CD4-positive, CD25-positive, alpha-beta regulatory T cell (primary cell): Measurements from ENCODE around the gene KAZN. TPM values are rescaled to one million over a fixed set of nuclear protein-coding genes. Genes with fewer than 3 reads are reported as not detected.

Source experiments
- ATAC-seq, 2 donors: fragments of 150-1000 bp; cut with Tn5 transposase; one replicate each; pipeline ENCODE4 v1.10.0; 2021; ENCODE audit warnings: low read depth in 2 of 2, moderate number of reproducible peaks in 2 of 2, moderate library complexity in 1 of 2
- DNase-seq, 3 donors: peaks; one replicate each; pipeline versions ENCODE4 v3.0.0 to v3.0.0-alpha.2; 2012 to 2022; ENCODE audit warnings: mixed read lengths in 1 of 3
- H3K27ac ChIP-seq: one replicate; pipeline ENCODE4 v1.7.0; 2013; ENCODE audit warnings: mild to moderate bottlenecking, low read length; ENCODE audit not compliant: insufficient read depth, poor library complexity, severe bottlenecking
- H3K27me3 ChIP-seq: one replicate; pipeline ENCODE4 v1.7.0; 2013; ENCODE audit warnings: low read length; ENCODE audit not compliant: control insufficient read depth, insufficient read depth
- H3K36me3 ChIP-seq: one replicate; pipeline ENCODE4 v1.7.0; 2013; ENCODE audit warnings: mild to moderate bottlenecking, low read length, moderate library complexity; ENCODE audit not compliant: control insufficient read depth, insufficient read depth
- H3K4me1 ChIP-seq: 2 replicates; pipeline ENCODE4 v1.7.0; 2013; ENCODE audit warnings: mild to moderate bottlenecking, low read length; ENCODE audit not compliant: insufficient read depth, control insufficient read depth, poor library complexity, severe bottlenecking
- H3K4me3 ChIP-seq: one replicate; pipeline ENCODE4 v1.7.0; 2013; ENCODE audit warnings: low read depth, mild to moderate bottlenecking, low read length, moderate library complexity
- H3K9me3 ChIP-seq, 2 experiments: 1 replicate in 1 of 2; 2 replicates in 1 of 2; pipeline ENCODE4 v1.7.0; 2013; ENCODE audit warnings: low read length in 2 of 2, mild to moderate bottlenecking in 1 of 2, moderate library complexity in 1 of 2; ENCODE audit not compliant: control insufficient read depth in 2 of 2
- H3K27ac Mint-ChIP-seq, 3 donors: one replicate each; pipeline ENCODE4 v1.8.0; 2020 to 2022; ENCODE audit warnings: mild to moderate bottlenecking in 3 of 3, mixed read lengths in 3 of 3, moderate library complexity in 2 of 3
- H3K27me3 Mint-ChIP-seq: one replicate; pipeline ENCODE4 v1.8.0; 2022; ENCODE audit warnings: mild to moderate bottlenecking, mixed read lengths
- H3K36me3 Mint-ChIP-seq: one replicate; pipeline ENCODE4 v1.8.0; 2020; ENCODE audit warnings: mixed read lengths
- H3K4me1 Mint-ChIP-seq, 4 donors: one replicate each; pipeline ENCODE4 v1.8.0; 2020 to 2022; ENCODE audit warnings: mixed read lengths in 4 of 4, mild to moderate bottlenecking in 1 of 4
- H3K4me3 Mint-ChIP-seq, 4 donors: one replicate each; pipeline ENCODE4 v1.8.0; 2020 to 2022; ENCODE audit warnings: mild to moderate bottlenecking in 4 of 4, mixed read lengths in 4 of 4, moderate library complexity in 3 of 4
- H3K9me3 Mint-ChIP-seq, 7 donors: one replicate each; pipeline ENCODE4 v1.8.0; 2020 to 2022; ENCODE audit warnings: mixed read lengths in 7 of 7, mild to moderate bottlenecking in 3 of 7, moderate library complexity in 2 of 7
- polyA plus RNA-seq, 4 donors: library from polyadenylated mRNA; unstranded; fragments of 300-500 nt; fragmentation: Illumina TruSeq; gene quantifications; one replicate each; pipeline ENCODE4 v1.2.3, GENCODE V29; 2021
- total RNA-seq: library from RNA; stranded (reverse); gene quantifications from one replicate; pipeline ENCODE4 v1.2.3, GENCODE V29; 2022

The KAZN gene
- total and polyA plus RNA-seq, 5 donors from 2014 or later: not detected

DNA sequence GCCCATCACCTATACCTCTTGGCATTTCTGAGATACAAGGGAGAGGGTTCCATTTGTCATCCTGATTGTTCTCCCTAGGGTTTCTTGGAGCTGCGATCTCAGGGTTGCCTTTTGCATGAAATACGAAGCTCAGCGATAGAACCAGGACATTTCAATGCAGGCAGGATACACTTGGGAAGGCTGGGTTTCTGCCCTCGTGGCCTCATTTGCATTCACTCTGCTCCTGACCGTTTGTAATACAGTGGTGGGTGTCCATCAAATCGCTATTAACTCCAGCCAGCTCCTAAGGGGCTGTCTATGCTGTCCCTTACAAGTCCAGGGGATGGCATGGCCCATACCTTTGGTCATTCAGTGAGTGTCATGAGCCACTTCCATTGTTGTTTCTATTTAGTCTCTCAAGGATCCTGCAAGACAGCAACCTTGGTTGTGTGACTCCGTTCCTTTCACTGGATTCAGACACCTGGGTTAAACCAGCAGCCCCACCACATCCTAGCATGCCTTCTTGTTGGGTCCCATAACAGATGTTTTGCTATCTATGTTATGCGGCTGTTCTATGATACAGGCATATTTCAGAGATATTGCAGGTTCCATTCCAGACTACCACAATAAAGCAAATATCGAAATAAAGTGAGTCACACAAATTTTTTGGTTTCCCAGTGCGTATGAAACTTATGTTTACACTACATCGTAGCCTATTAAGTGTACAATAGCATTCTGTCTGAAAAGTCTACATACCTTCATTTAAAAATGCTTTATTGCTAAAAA, 18.3 kb downstream of the KAZN start:
- Histone ChIP-seq H3K36me3 (no peaks in the 10 kb centered on the region), H3K4me1 (no peaks in the 10 kb centered on the region), H3K4me3 (no peak overlapping the region), H3K27ac (no peak overlapping the region), H3K9me3 (peaks cover 0 to 2% of the 10 kb centered on the region in 2 experiments), H3K27me3 (no peaks in the 10 kb centered on the region)
- H3K36me3 Mint-ChIP-seq: no peaks in the 10 kb centered on the region
- no peak overlapping the region for H3K27ac Mint-ChIP-seq
- peaks cover 0 to 14% (median 3%) of the 10 kb centered on the region in 7 donors for H3K9me3 Mint-ChIP-seq
- H3K4me1 Mint-ChIP-seq: no peaks in the 10 kb centered on the region
- no peak for ATAC-seq
- no peaks in the 10 kb centered on the region for H3K27me3 Mint-ChIP-seq
- DNase-seq: no peak
- H3K4me3 Mint-ChIP-seq: no peak overlapping the region

DNA sequence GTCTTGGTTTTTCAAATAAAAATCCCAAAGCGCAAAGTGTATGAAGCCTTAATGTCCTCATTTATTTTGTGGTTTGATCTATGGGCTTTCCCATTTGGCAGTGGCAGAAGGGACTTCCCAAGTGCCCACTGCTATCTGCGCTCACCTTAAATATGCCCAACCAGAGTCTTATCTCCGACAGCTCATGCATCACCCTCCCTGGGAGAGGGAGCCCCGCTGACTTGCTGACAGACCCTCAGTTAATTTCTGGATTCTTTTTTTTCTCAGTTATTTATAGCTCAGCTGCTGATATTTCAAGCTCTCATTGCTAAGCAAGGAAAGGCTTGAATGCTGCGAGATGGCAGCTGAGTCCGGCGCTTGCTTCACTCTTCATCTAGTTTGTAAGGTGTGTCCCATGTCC, 19.3 kb downstream of the KAZN start:
- Histone ChIP-seq H3K4me3 (no peak overlapping the region), H3K36me3 (no peaks in the 10 kb centered on the region), H3K27ac (no peak overlapping the region), H3K27me3 (no peaks in the 10 kb centered on the region), H3K4me1 (no peaks in the 10 kb centered on the region), H3K9me3 (peaks cover 0 to 2% of the 10 kb centered on the region in 2 experiments)
- no peak overlapping the region for H3K27ac Mint-ChIP-seq
- H3K4me1 Mint-ChIP-seq: no peaks in the 10 kb centered on the region
- no peaks in the 10 kb centered on the region for H3K36me3 Mint-ChIP-seq
- DNase-seq (no peak), ATAC-seq (no peak)
- H3K9me3 Mint-ChIP-seq: peaks cover 0 to 14% (median 3%) of the 10 kb centered on the region in 7 donors
- H3K4me3 Mint-ChIP-seq: no peak overlapping the region
- no peaks in the 10 kb centered on the region for H3K27me3 Mint-ChIP-seq

DNA sequence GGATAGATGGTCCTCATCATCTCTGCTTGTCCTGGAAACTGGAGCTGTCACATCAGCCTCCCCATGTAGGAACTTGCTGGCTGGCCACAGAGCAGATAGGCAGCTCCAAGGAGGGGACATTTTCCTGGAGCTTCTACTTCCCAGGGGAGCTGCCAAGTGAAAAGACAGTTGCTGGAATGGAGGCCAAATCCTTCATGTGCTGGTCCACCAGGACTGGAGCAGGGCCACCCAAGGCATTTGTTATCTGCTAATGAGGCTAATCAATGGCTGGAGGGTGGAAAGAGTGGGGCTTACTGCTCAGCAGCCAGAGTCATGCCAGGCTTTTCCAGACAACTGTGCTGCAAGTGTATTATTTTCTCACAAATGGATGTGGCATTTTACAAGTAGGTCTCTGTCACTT, 22.5 kb downstream of the KAZN start:
- Histone ChIP-seq H3K4me1 (no peaks in the 10 kb centered on the region), H3K4me3 (no peak overlapping the region), H3K9me3 (peaks cover 0 to 5% of the 10 kb centered on the region in 2 experiments), H3K36me3 (no peaks in the 10 kb centered on the region), H3K27me3 (no peaks in the 10 kb centered on the region), H3K27ac (no peak overlapping the region)
- no peaks in the 10 kb centered on the region for H3K36me3 Mint-ChIP-seq
- H3K27me3 Mint-ChIP-seq: no peaks in the 10 kb centered on the region
- H3K4me1 Mint-ChIP-seq: no peaks in the 10 kb centered on the region
- H3K4me3 Mint-ChIP-seq: no peak overlapping the region
- peaks cover 0 to 7% (median 5%) of the 10 kb centered on the region in 7 donors for H3K9me3 Mint-ChIP-seq
- H3K27ac Mint-ChIP-seq: no peak overlapping the region
- DNase-seq: no peak
- ATAC-seq: no peak

DNA sequence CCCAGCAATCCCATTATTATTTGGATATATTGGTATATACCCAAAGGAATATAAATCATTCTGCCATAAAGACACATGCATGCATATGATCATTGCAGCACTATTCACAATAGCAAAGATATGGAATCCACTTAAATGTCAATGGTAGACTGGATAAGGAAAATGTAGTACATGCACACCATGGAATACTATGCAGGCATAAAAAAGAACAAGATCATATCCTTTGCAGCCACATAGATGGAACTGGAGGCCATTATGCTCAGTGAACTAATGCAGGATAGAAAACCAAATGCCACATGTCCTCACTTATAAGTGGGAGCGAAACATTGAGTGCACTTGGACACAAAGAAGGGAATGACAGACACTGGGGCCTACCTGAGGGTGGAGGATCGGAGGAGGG, 24.6 kb downstream of the KAZN start:
- Mint-ChIP-seq H3K4me1 (no peaks in the 10 kb centered on the region), H3K27ac (no peak overlapping the region), H3K9me3 (peaks cover 0 to 9% (median 5%) of the 10 kb centered on the region in 7 donors), H3K27me3 (no peaks in the 10 kb centered on the region), H3K4me3 (no peak overlapping the region), H3K36me3 (no peaks in the 10 kb centered on the region)
- Histone ChIP-seq H3K9me3 (peaks cover 0 to 5% of the 10 kb centered on the region in 2 experiments), H3K36me3 (no peaks in the 10 kb centered on the region), H3K27ac (no peak overlapping the region), H3K4me3 (no peak overlapping the region), H3K27me3 (no peaks in the 10 kb centered on the region), H3K4me1 (no peaks in the 10 kb centered on the region)
- DNase-seq (no peak), ATAC-seq (no peak)

DNA sequence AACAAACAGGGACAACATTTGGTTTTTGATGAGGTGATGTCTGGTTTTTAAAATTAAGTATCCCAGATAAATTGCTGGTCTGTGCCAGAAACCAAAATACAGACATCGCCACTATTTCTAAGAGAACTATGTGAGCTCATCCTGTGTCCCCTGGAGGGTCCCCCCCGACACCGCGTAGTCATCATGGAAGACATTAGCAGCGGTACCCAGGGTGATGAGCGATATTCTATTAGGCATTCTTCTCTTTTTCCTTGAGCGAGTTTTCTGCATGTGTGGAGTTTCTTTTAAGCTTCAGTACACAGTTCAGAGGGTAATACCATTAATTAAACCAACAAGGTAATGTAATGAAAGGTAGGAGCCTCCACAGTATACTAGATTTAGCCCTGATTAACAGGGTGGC, 26.5 kb downstream of the KAZN start:
- H3K4me3 ChIP-seq: no peak overlapping the region
- Mint-ChIP-seq H3K4me3 (no peak overlapping the region), H3K4me1 (no peaks in the 10 kb centered on the region), H3K27ac (no peak overlapping the region), H3K27me3 (no peaks in the 10 kb centered on the region), H3K36me3 (no peaks in the 10 kb centered on the region), H3K9me3 (peaks cover 0 to 5% (median 3%) of the 10 kb centered on the region in 7 donors)
- peaks cover 0 to 4% of the 10 kb centered on the region in 2 experiments for H3K9me3 ChIP-seq
- H3K27ac ChIP-seq: no peak overlapping the region
- no peak for ATAC-seq
- DNase-seq: no peak
- H3K27me3 ChIP-seq: no peaks in the 10 kb centered on the region
- H3K36me3 ChIP-seq: no peaks in the 10 kb centered on the region
- H3K4me1 ChIP-seq: no peaks in the 10 kb centered on the region

DNA sequence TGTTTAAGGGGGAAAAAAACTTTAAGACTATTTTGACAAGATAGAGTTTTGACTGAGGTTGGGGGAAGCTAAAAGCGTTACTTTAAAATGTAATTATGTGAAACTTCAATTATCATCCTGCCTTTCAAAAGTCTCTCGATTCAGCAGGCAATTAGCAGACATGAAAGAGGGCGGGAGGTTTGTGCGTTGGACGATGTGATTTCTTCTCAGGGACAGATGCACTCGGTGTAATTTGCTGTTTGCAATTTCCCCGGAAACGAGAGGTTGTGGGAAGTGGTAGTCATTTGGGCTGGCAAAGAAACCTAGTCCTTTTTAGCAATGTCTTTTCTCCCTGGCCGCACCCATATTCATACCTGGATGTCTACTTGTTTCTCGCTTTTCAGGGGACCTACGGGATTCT, 27.1 kb downstream of the KAZN start:
- Histone ChIP-seq H3K4me3 (no peak overlapping the region), H3K27me3 (no peaks in the 10 kb centered on the region), H3K27ac (no peak overlapping the region), H3K9me3 (peaks cover 0 to 4% of the 10 kb centered on the region in 2 experiments), H3K4me1 (no peaks in the 10 kb centered on the region), H3K36me3 (no peaks in the 10 kb centered on the region)
- DNase-seq (no peak), ATAC-seq (no peak)
- Mint-ChIP-seq H3K27me3 (no peaks in the 10 kb centered on the region), H3K4me3 (no peak overlapping the region), H3K9me3 (peaks cover 0 to 5% (median 3%) of the 10 kb centered on the region in 7 donors), H3K4me1 (no peaks in the 10 kb centered on the region), H3K27ac (no peak overlapping the region), H3K36me3 (no peaks in the 10 kb centered on the region)

DNA sequence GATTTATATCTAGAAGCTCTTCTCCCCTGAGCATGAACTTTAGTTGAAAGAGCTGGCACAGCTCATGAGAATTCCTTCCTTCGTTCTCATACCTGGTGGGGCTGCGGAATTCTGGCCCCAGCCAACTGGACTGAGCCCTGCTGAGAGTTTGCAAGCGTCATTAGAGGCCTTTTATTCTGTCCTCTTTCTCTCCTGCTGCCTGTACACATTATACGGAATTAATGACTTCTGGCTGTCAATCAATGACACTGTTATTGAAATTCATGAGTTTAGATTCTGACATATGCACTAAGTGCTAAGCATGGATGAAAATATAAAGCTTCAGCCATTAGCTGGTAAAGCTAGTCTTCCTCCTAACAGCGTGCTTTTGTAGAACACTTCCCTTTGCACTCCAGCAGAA, 27.5 kb downstream of the KAZN start:
- Mint-ChIP-seq H3K27ac (no peak overlapping the region), H3K27me3 (no peaks in the 10 kb centered on the region), H3K4me3 (no peak overlapping the region), H3K4me1 (no peaks in the 10 kb centered on the region), H3K36me3 (no peaks in the 10 kb centered on the region), H3K9me3 (peaks cover 0 to 5% (median 3%) of the 10 kb centered on the region in 7 donors)
- Histone ChIP-seq H3K36me3 (no peaks in the 10 kb centered on the region), H3K27ac (no peak overlapping the region), H3K4me1 (no peaks in the 10 kb centered on the region), H3K4me3 (no peak overlapping the region), H3K27me3 (no peaks in the 10 kb centered on the region), H3K9me3 (peaks cover 0 to 4% of the 10 kb centered on the region in 2 experiments)
- DNase-seq (no peak), ATAC-seq (no peak)
